GM23338 (cell line): ENCODE measurements around the gene VTA1. TPM values are rescaled to one million over a fixed set of nuclear protein-coding genes. Genes with fewer than 3 reads are reported as not detected.

Source experiments
- ATAC-seq: fragments of 200-7000 bp; cut with Tn5 transposase; 3 replicates; pipeline ENCODE4 v1.9.1; 2020
- DNase-seq: peaks from one replicate; pipeline ENCODE4 v3.0.0-alpha.2; 2015; ENCODE audit warnings: low spot score
- H2AFZ ChIP-seq: fragments of 200-600 bp; sonication (generic); 2 replicates; pipeline ENCODE4 v1.8.0; 2016; ENCODE audit warnings: antibody characterized with exemption, mild to moderate bottlenecking, moderate library complexity
- H3F3A ChIP-seq: fragments of 200-600 bp; sonication (generic); replicated peaks from 2 replicates; pipeline ENCODE4 v1.8.0; 2017; ENCODE audit warnings: antibody characterized with exemption, mixed run types, low read depth
- H3K27ac ChIP-seq: fragments of 200-600 bp; sonication (generic); 2 replicates; pipeline ENCODE4 v1.6.1; 2016; ENCODE audit warnings: low read depth
- H3K27me3 ChIP-seq: fragments of 200-600 bp; sonication (generic); 2 replicates; pipeline ENCODE4 v1.8.0; 2016; ENCODE audit warnings: mild to moderate bottlenecking, mixed run types, moderate library complexity; ENCODE audit not compliant: insufficient read depth
- H3K36me3 ChIP-seq: fragments of 200-600 bp; sonication (generic); 2 replicates; pipeline ENCODE4 v1.8.0; 2016; ENCODE audit warnings: mild to moderate bottlenecking; ENCODE audit not compliant: insufficient read depth
- H3K4me1 ChIP-seq: fragments of 200-600 bp; sonication (generic); 2 replicates; pipeline ENCODE4 v1.8.0; 2016; ENCODE audit warnings: mild to moderate bottlenecking, moderate library complexity; ENCODE audit not compliant: insufficient read depth
- H3K4me2 ChIP-seq: fragments of 200-600 bp; sonication (generic); 2 replicates; pipeline ENCODE4 v1.7.1; 2017; ENCODE audit warnings: mixed run types
- H3K4me3 ChIP-seq: fragments of 200-600 bp; sonication (generic); 2 replicates; pipeline ENCODE4 v1.6.1; 2016; ENCODE audit warnings: mixed run types
- H3K79me2 ChIP-seq: fragments of 200-600 bp; sonication (generic); replicated peaks from 2 replicates; pipeline ENCODE4 v1.8.0; 2017; ENCODE audit warnings: mild to moderate bottlenecking; ENCODE audit not compliant: insufficient read depth
- H3K9me2 ChIP-seq: fragments of 200-600 bp; sonication (generic); 2 replicates; pipeline ENCODE4 v1.8.0; 2017; ENCODE audit not compliant: insufficient read depth
- H4K20me1 ChIP-seq: fragments of 200-600 bp; sonication (generic); replicated peaks from 2 replicates; pipeline ENCODE4 v1.8.0; 2017; ENCODE audit warnings: mild to moderate bottlenecking; ENCODE audit not compliant: insufficient read depth
- H3K27ac Mint-ChIP-seq: 2 replicates; pipeline ENCODE4 v1.8.0; 2020; ENCODE audit warnings: inconsistent platforms, mild to moderate bottlenecking, moderate library complexity, mixed read lengths
- H3K27me3 Mint-ChIP-seq: 3 replicates; pipeline ENCODE4 v1.8.0; 2022; ENCODE audit warnings: low read depth, mild to moderate bottlenecking, moderate library complexity, mixed read lengths, inconsistent platforms; ENCODE audit not compliant: insufficient read depth, poor library complexity
- H3K36me3 Mint-ChIP-seq: 3 replicates; pipeline ENCODE4 v1.8.0; 2021; ENCODE audit warnings: low read depth, mild to moderate bottlenecking, inconsistent platforms, moderate library complexity, mixed read lengths
- H3K4me1 Mint-ChIP-seq: 3 replicates; pipeline ENCODE4 v1.8.0; 2020; ENCODE audit warnings: mild to moderate bottlenecking, inconsistent platforms, mixed read lengths
- H3K4me3 Mint-ChIP-seq: 3 replicates; pipeline ENCODE4 v1.8.0; 2021; ENCODE audit warnings: moderate library complexity, mild to moderate bottlenecking, inconsistent platforms, mixed read lengths
- H3K9me3 Mint-ChIP-seq: 3 replicates; pipeline ENCODE4 v1.8.0; 2020; ENCODE audit warnings: moderate library complexity, mild to moderate bottlenecking, inconsistent platforms, mixed read lengths
- EZH2 ChIP-seq: fragments of 200-600 bp; sonication (generic); IDR thresholded peaks from one replicate; pipeline ENCODE4 v1.8.0; 2017; ENCODE audit warnings: antibody characterized with exemption, mild to moderate bottlenecking, low read depth; ENCODE audit not compliant: unreplicated experiment
- EZH2phosphoT487 ChIP-seq: fragments of 200-600 bp; sonication (generic); IDR thresholded peaks from one replicate; pipeline ENCODE4 v1.8.1; 2018; ENCODE audit warnings: antibody characterized with exemption; ENCODE audit not compliant: unreplicated experiment
- JUNB ChIP-seq: IDR thresholded peaks from one replicate; pipeline ENCODE4 v1.6.1; 2016; ENCODE audit warnings: antibody characterized with exemption; ENCODE audit not compliant: unreplicated experiment
- STAT1 ChIP-seq: IDR thresholded peaks from one replicate; pipeline ENCODE4 v1.6.1; 2016; ENCODE audit warnings: antibody characterized with exemption; ENCODE audit not compliant: unreplicated experiment
- polyA plus RNA-seq: library from polyadenylated mRNA; unstranded; fragments of >200 nt; fragmentation: Nextera tagmentation; extraction: Ambion mirVana; gene quantifications from 2 replicates; pipeline ENCODE4 v1.2.1, GENCODE V29; 2016
- total RNA-seq: library from RNA; depleted of rRNA; stranded (reverse); fragments of >200 nt; shearing (Covaris generic); gene quantifications from 2 replicates; pipeline ENCODE4 v1.2.3, GENCODE V29; 2014
- TF ChIP-seq, protein P1 (sequence below): IDR thresholded peaks from 2 replicates; pipeline ENCODE4 v1.6.1; 2016; ENCODE audit warnings: antibody characterized with exemption
- TF ChIP-seq, protein P2 (sequence below): fragments of 250-450 bp; sonication (Bioruptor Pico); IDR thresholded peaks from 2 replicates; pipeline ENCODE4 v1.5.0; 2020; ENCODE audit warnings: mild to moderate bottlenecking, moderate library complexity

VTA1 gene
- total and polyA plus RNA-seq, 2 experiments from 2014 or later: 102 to 104 TPM

DNA sequence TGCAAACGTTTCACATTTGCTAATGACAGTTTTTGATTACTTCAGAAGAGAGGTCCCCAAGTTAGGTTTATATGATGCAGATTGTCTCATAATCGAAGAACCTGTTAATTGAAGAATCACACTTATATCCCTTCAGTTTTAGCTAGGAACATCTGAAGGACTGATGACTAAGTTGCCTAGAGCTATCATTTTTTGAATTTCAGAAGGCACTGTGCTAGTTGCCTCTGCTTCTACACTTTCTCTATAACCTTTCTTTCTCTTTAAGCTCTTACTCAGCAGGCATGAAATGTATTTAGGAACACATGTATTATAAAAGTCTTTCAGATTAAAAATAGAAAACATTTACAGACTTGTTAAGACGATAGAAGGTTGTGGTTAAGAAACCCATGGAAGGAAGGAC, 28.7 kb upstream of the VTA1 start:
- ATAC-seq (no peak), DNase-seq (no peak)
- H3K4me1 ChIP-seq: no peaks in the 10 kb centered on the region
- H3K9me2 ChIP-seq: no peaks in the 10 kb centered on the region
- H3K27ac ChIP-seq: no peak overlapping the region
- H4K20me1 ChIP-seq: no peaks in the 10 kb centered on the region
- no peaks in the 10 kb centered on the region for H3K9me3 Mint-ChIP-seq
- no peaks in the 10 kb centered on the region for H3K36me3 ChIP-seq
- H3K4me3 ChIP-seq: no peak overlapping the region
- H3K27me3 Mint-ChIP-seq: peaks cover 1% of the 10 kb centered on the region
- peaks cover 4% of the 10 kb centered on the region; the same call in 2 of the 3 replicates for H3K4me1 Mint-ChIP-seq
- no peaks in the 10 kb centered on the region for H3K79me2 ChIP-seq
- H3F3A ChIP-seq: no peaks in the 10 kb centered on the region
- H3K36me3 Mint-ChIP-seq: no peaks in the 10 kb centered on the region
- TF ChIP-seq, protein P1, sequence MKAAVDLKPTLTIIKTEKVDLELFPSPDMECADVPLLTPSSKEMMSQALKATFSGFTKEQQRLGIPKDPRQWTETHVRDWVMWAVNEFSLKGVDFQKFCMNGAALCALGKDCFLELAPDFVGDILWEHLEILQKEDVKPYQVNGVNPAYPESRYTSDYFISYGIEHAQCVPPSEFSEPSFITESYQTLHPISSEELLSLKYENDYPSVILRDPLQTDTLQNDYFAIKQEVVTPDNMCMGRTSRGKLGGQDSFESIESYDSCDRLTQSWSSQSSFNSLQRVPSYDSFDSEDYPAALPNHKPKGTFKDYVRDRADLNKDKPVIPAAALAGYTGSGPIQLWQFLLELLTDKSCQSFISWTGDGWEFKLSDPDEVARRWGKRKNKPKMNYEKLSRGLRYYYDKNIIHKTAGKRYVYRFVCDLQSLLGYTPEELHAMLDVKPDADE: no peak
- TF ChIP-seq EZH2phosphoT487 (no peak), EZH2 (no peak), STAT1 (no peak), JUNB (no peak)
- TF ChIP-seq, protein P2, sequence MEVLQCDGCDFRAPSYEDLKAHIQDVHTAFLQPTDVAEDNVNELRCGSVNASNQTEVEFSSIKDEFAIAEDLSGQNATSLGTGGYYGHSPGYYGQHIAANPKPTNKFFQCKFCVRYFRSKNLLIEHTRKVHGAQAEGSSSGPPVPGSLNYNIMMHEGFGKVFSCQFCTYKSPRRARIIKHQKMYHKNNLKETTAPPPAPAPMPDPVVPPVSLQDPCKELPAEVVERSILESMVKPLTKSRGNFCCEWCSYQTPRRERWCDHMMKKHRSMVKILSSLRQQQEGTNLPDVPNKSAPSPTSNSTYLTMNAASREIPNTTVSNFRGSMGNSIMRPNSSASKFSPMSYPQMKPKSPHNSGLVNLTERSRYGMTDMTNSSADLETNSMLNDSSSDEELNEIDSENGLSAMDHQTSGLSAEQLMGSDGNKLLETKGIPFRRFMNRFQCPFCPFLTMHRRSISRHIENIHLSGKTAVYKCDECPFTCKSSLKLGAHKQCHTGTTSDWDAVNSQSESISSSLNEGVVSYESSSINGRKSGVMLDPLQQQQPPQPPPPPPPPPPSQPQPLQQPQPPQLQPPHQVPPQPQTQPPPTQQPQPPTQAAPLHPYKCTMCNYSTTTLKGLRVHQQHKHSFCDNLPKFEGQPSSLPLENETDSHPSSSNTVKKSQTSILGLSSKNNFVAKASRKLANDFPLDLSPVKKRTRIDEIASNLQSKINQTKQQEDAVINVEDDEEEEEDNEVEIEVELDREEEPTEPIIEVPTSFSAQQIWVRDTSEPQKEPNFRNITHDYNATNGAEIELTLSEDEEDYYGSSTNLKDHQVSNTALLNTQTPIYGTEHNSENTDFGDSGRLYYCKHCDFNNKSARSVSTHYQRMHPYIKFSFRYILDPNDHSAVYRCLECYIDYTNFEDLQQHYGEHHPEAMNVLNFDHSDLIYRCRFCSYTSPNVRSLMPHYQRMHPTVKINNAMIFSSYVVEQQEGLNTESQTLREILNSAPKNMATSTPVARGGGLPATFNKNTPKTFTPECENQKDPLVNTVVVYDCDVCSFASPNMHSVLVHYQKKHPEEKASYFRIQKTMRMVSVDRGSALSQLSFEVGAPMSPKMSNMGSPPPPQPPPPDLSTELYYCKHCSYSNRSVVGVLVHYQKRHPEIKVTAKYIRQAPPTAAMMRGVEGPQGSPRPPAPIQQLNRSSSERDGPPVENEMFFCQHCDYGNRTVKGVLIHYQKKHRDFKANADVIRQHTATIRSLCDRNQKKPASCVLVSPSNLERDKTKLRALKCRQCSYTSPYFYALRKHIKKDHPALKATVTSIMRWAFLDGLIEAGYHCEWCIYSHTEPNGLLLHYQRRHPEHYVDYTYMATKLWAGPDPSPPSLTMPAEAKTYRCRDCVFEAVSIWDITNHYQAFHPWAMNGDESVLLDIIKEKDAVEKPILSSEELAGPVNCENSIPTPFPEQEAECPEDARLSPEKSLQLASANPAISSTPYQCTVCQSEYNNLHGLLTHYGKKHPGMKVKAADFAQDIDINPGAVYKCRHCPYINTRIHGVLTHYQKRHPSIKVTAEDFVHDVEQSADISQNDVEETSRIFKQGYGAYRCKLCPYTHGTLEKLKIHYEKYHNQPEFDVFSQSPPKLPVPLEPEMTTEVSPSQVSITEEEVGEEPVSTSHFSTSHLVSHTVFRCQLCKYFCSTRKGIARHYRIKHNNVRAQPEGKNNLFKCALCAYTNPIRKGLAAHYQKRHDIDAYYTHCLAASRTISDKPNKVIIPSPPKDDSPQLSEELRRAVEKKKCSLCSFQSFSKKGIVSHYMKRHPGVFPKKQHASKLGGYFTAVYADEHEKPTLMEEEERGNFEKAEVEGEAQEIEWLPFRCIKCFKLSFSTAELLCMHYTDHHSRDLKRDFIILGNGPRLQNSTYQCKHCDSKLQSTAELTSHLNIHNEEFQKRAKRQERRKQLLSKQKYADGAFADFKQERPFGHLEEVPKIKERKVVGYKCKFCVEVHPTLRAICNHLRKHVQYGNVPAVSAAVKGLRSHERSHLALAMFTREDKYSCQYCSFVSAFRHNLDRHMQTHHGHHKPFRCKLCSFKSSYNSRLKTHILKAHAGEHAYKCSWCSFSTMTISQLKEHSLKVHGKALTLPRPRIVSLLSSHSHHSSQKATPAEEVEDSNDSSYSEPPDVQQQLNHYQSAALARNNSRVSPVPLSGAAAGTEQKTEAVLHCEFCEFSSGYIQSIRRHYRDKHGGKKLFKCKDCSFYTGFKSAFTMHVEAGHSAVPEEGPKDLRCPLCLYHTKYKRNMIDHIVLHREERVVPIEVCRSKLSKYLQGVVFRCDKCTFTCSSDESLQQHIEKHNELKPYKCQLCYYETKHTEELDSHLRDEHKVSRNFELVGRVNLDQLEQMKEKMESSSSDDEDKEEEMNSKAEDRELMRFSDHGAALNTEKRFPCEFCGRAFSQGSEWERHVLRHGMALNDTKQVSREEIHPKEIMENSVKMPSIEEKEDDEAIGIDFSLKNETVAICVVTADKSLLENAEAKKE (CRISPR knock-in tag): no peak
- no peak overlapping the region for H3K27ac Mint-ChIP-seq
- no peak overlapping the region for H3K4me3 Mint-ChIP-seq
- no peaks in the 10 kb centered on the region for H3K27me3 ChIP-seq
- H2AFZ ChIP-seq: no peak overlapping the region; the same call in 1 of the 2 replicates
- H3K4me2 ChIP-seq: no peak overlapping the region
